AG10803 (cell line): Measurements from ENCODE around the gene WWP2.
"Not testable (repeated sequence)": the region's sequence is repeated elsewhere in the genome, so short reads cannot be mapped to it uniquely, and the experiment has no call there.

Experiments used
- DNase-seq: peaks from one replicate; pipeline ENCODE4 v3.0.0; 2010; ENCODE audit warnings: low read depth
- H3K4me3 ChIP-seq: 2 replicates; pipeline ENCODE4 v1.5.1; 2011; ENCODE audit warnings: mild to moderate bottlenecking, low read length, control low read depth
- CTCF ChIP-seq: conservative IDR thresholded peaks from 2 replicates; pipeline ENCODE4 v1.5.1; 2011; ENCODE audit warnings: mild to moderate bottlenecking, low read length, control low read depth, inconsistent platforms

The WWP2 gene

GRCh38 chr16:69781118-69781517, 19.0 kb downstream of the WWP2 start:
- no peak overlapping the region for H3K4me3 ChIP-seq
- TF ChIP-seq CTCF: no peak
- DNase-seq: no peak

- no peak for TF ChIP-seq CTCF
- no peak overlapping the region for H3K4me3 ChIP-seq
- no peak for DNase-seq
Measured at GRCh38 chr16:69784586-69784985, 22.5 kb downstream of the WWP2 start.

- H3K4me3 ChIP-seq: no peak overlapping the region
- DNase-seq: no peak
- no peak for TF ChIP-seq CTCF
Measured at GRCh38 chr16:69787883-69788282, 25.8 kb downstream of the WWP2 start.

- DNase-seq, H3K4me3 ChIP-seq: not testable (repeated sequence)
Measured at GRCh38 chr16:69791391-69791847, 29.3 kb downstream of the WWP2 start.

- no peak overlapping the region for H3K4me3 ChIP-seq
- DNase-seq: no peak
- no peak for TF ChIP-seq CTCF
Measured at GRCh38 chr16:69793526-69793925, 31.4 kb downstream of the WWP2 start.

- no peak for TF ChIP-seq CTCF
- DNase-seq: peak; percentile 27
- H3K4me3 ChIP-seq: no peak overlapping the region
Measured at GRCh38 chr16:69794486-69794885, 32.4 kb downstream of the WWP2 start.

GRCh38 chr16:69796285-69797118, 34.4 kb downstream of the WWP2 start:
- peak; percentile 74 for DNase-seq
- TF ChIP-seq CTCF: peak; percentile 92
- no peak overlapping the region for H3K4me3 ChIP-seq
